K562 (cell line): ENCODE data around the gene KDELR3. TPM values are rescaled to one million over a fixed set of nuclear protein-coding genes. Genes with fewer than 3 reads are reported as not detected.
A peak's percentile ranks its signal among the peaks of the same experiment; 100 is the strongest.

Source experiments
- ATAC-seq: fragments of 200-7000 bp; cut with Tn5 transposase; 3 replicates; pipeline ENCODE4 v1.9.1; 2020; ENCODE audit warnings: moderate library complexity
- BruUV-seq: library from RNA; stranded (reverse); fragments of 400-500 nt; replicated peaks from 2 replicates; lab custom pipeline; 2021; lab: Mats Ljungman, UMichigan
- CTCF ChIA-PET: fragments of 300-600 bp; formaldehyde crosslinking; extraction: SDS; loops from one replicate; lab custom pipeline; 2021; ENCODE audit warnings: low intra/inter-chr PET ratio; lab: Yijun Ruan, JAX
- POLR2A ChIA-PET: fragments of 300-600, 350-650 bp; sonication (Branson Sonifier 250); formaldehyde crosslinking; extraction: SDS; loops from one replicate; lab custom pipeline; 2021; ENCODE audit warnings: antibody characterized with exemption, inconsistent platforms; lab: Yijun Ruan, JAX
- DNase-seq, 4 experiments: peaks; one replicate each; pipeline versions ENCODE4 v3.0.0 to v3.0.0-alpha.2; 2011 to 2018; ENCODE audit warnings: low spot score in 3 of 4, mixed read lengths in 3 of 4; ENCODE audit errors: extremely low read depth in 1 of 4
- FAIRE-seq: peaks from 2 replicates; lab custom pipeline; 2011; peaks lifted over from hg19 to GRCh38; lab: Jason Lieb, UNC
- H2AFZ ChIP-seq: 2 replicates; pipeline ENCODE4 v1.6.0; 2011; ENCODE audit warnings: low read depth, low read length, control low read depth, inconsistent platforms
- H3K27ac ChIP-seq: fragments of 200-600 bp; 3 replicates; pipeline ENCODE4 v1.8.0; 2011; ENCODE audit warnings: low read depth, mild to moderate bottlenecking, control low read depth, inconsistent platforms, low read length, moderate library complexity, mixed read lengths; ENCODE audit errors: extremely low read depth
- H3K27me3 ChIP-seq, 2 experiments: fragments of 300-600 bp in 1 of 2; 2 replicates in 1 of 2; 3 replicates in 1 of 2; pipeline versions ENCODE4 v1.6.0 to v1.8.0; 2011; ENCODE audit warnings: inconsistent platforms in 2 of 2, low read length in 2 of 2, mild to moderate bottlenecking in 1 of 2, mixed read lengths in 1 of 2, moderate library complexity in 1 of 2; ENCODE audit not compliant: control insufficient read depth in 2 of 2, insufficient read depth in 2 of 2
- H3K36me3 ChIP-seq: fragments of 300-600 bp; 3 replicates; pipeline ENCODE4 v1.8.0; 2011; ENCODE audit warnings: mild to moderate bottlenecking, low read length, inconsistent platforms; ENCODE audit not compliant: control insufficient read depth, insufficient read depth
- H3K4me1 ChIP-seq, 2 experiments: fragments of 200-600 bp in 1 of 2; replicated peaks in 1 of 2; 2 replicates in 1 of 2; 3 replicates in 1 of 2; pipeline versions ENCODE4 v1.5.1 to v1.8.0; 2011; ENCODE audit warnings: inconsistent platforms in 2 of 2, low read length in 2 of 2, mild to moderate bottlenecking in 1 of 2, mixed read lengths in 1 of 2, moderate library complexity in 1 of 2; ENCODE audit not compliant: control insufficient read depth in 2 of 2, insufficient read depth in 2 of 2
- H3K4me2 ChIP-seq: 2 replicates; pipeline ENCODE4 v1.6.1; 2011; ENCODE audit warnings: low read length, control low read depth, inconsistent platforms, mixed read lengths; ENCODE audit not compliant: insufficient read depth
- H3K4me3 ChIP-seq: fragments of 200-600 bp; sonication (generic), shearing (Covaris generic); 2 replicates; pipeline ENCODE4 v1.5.1; 2016; ENCODE audit warnings: control low read depth, inconsistent platforms
- H3K79me2 ChIP-seq: fragments of 200-600 bp; 3 replicates; pipeline ENCODE4 v1.8.0; 2011; ENCODE audit warnings: low read length, inconsistent platforms; ENCODE audit not compliant: control insufficient read depth, insufficient read depth
- H3K9ac ChIP-seq, 2 experiments: 2 replicates each; pipeline versions ENCODE4 v1.6.0 to v1.6.1; 2011; ENCODE audit warnings: low read depth in 2 of 2, low read length in 2 of 2, control low read depth in 1 of 2, inconsistent platforms in 1 of 2, mild to moderate bottlenecking in 1 of 2, mixed read lengths in 1 of 2; ENCODE audit not compliant: insufficient read depth in 1 of 2
- H3K9me1 ChIP-seq: one replicate; pipeline ENCODE4 v1.6.0; 2011; ENCODE audit warnings: inconsistent platforms, mild to moderate bottlenecking, low read length, moderate library complexity; ENCODE audit not compliant: control insufficient read depth, insufficient read depth
- H3K9me3 ChIP-seq: replicated peaks from 2 replicates; pipeline ENCODE4 v1.5.1; 2011; ENCODE audit warnings: low read depth, low read length, inconsistent platforms; ENCODE audit not compliant: control insufficient read depth, insufficient read depth
- H4K20me1 ChIP-seq: replicated peaks from 2 replicates; pipeline ENCODE4 v1.6.1; 2011; ENCODE audit warnings: low read length, inconsistent platforms, mixed read lengths; ENCODE audit not compliant: control insufficient read depth, insufficient read depth
- ARHGAP35 ChIP-seq: fragments of 450-650 bp; IDR thresholded peaks from 2 replicates; pipeline ENCODE4 v1.6.1; 2018; ENCODE audit not compliant: partially characterized antibody
- CBX3 ChIP-seq, 2 experiments: IDR thresholded peaks; 1 replicate in 1 of 2; 2 replicates in 1 of 2; pipeline ENCODE4 v1.6.1; 2012; ENCODE audit warnings: inconsistent platforms in 2 of 2, low read length in 2 of 2, borderline replicate concordance in 1 of 2, control low read depth in 1 of 2
- GTF2E2 ChIP-seq: fragments of 200-800 bp; sonication (Bioruptor generic); IDR thresholded peaks from 2 replicates; pipeline ENCODE4 v1.6.1; 2016; ENCODE audit warnings: missing genetic modification characterization, missing compliant biosample characterization
- JUN ChIP-seq, 2 experiments: sonication (generic) in 1 of 2; formaldehyde crosslinking in 1 of 2; IDR thresholded peaks; 2 replicates each; pipeline versions ENCODE4 v1.6.1 to v1.8.0; 2012 to 2022; ENCODE audit warnings: borderline replicate concordance in 2 of 2, mild to moderate bottlenecking in 2 of 2, improper control_type of control experiment in 1 of 2, low read depth in 1 of 2, low read length in 1 of 2, missing genetic modification reagents in 1 of 2
- RFX1 ChIP-seq: fragments of 450-650 bp; IDR thresholded peaks from 2 replicates; pipeline ENCODE4 v1.6.1; 2016; ENCODE audit warnings: mild to moderate bottlenecking, moderate library complexity
- TEAD2 ChIP-seq: fragments of 450-650 bp; IDR thresholded peaks from 2 replicates; pipeline ENCODE4 v1.6.1; 2016; ENCODE audit warnings: missing genetic modification characterization, control low read depth, missing compliant biosample characterization
- ZFP36 ChIP-seq: fragments of 150-350 bp; IDR thresholded peaks from 2 replicates; pipeline ENCODE4 v1.6.1; 2018; ENCODE audit warnings: low read length, low read depth; ENCODE audit not compliant: partially characterized antibody
- ZNF41 ChIP-seq: fragments of 250-450 bp; sonication (Bioruptor Pico); conservative IDR thresholded peaks from 2 replicates; pipeline ENCODE4 v1.4.0; 2020; ENCODE audit warnings: mild to moderate bottlenecking
- WGBS: fragments of 100-300 bp; shearing (Covaris generic); methylation state at CpG from one replicate; pipeline ENCODE4 v1.1.6; 2016; ENCODE audit warnings: low coverage, mixed read lengths; ENCODE audit not compliant: insufficient coverage; ENCODE audit errors: missing lambda C conversion rate; 5-methylcytosine and 5-hydroxymethylcytosine counted together
- in situ Hi-C: fragments of 300-500 bp; cut with MboI; formaldehyde crosslinking; loops from 4 replicates; pipeline ENCODE4 v1.15.0; 2018; ENCODE audit warnings: inconsistent platforms, mixed read lengths
- intact Hi-C: fragments of 100-400 bp; cut with micrococcal nuclease; formaldehyde crosslinking; loops from 2 replicates; pipeline ENCODE4 v1.14.2; 2022
- polyA plus RNA-seq, 8 experiments: library from polyadenylated mRNA; depleted of rRNA in 4 of 8; stranded (reverse) in 5 of 8; unstranded in 3 of 8; fragments of >200 nt; fragmentation: Nextera tagmentation in 2 of 8; fragmentation: Illumina TruSeq in 1 of 8; extraction: Ambion mirVana in 2 of 8; extraction: Trizol in 1 of 8; gene quantifications; 2 replicates each; pipeline versions ENCODE4 v1.2.1 to v1.2.3, GENCODE V29; 2011 to 2014; ENCODE audit warnings: inconsistent platforms in 1 of 8, missing spikeins in 1 of 8
- total RNA-seq, 7 experiments: library from RNA; depleted of rRNA in 6 of 7; stranded (reverse); fragments of >200 nt in 6 of 7; fragmentation: Illumina TruSeq in 2 of 7; extraction: Trizol in 2 of 7; gene quantifications; 2 replicates each; pipeline versions ENCODE4 v1.2.1 to v1.2.3, GENCODE V29; 2011 to 2021; ENCODE audit warnings: low replicate concordance in 1 of 7
- TF ChIP-seq, protein P1 (sequence below): fragments of 450-650 bp; IDR thresholded peaks from 2 replicates; pipeline ENCODE4 v1.6.1; 2018; ENCODE audit not compliant: partially characterized antibody
- TF ChIP-seq, protein P2 (sequence below), 3 experiments: IDR thresholded peaks in 2 of 3; conservative IDR thresholded peaks in 1 of 3; 2 replicates each; pipeline ENCODE4 v1.5.1; 2011 to 2012; ENCODE audit warnings: low read length in 3 of 3, mild to moderate bottlenecking in 3 of 3, control low read depth in 2 of 3, improper control_type of control experiment in 1 of 3, inconsistent platforms in 1 of 3, low read depth in 1 of 3, mixed read lengths in 1 of 3, moderate library complexity in 1 of 3; ENCODE audit not compliant: insufficient read depth in 2 of 3

KDELR3 gene
- total and polyA plus RNA-seq, 9 of the 15 experiments (the other 6 are each of a cell fraction or from before 2014, with no cell fraction given) = 7.1 to 44.8 (median 9.6) TPM

DNA sequence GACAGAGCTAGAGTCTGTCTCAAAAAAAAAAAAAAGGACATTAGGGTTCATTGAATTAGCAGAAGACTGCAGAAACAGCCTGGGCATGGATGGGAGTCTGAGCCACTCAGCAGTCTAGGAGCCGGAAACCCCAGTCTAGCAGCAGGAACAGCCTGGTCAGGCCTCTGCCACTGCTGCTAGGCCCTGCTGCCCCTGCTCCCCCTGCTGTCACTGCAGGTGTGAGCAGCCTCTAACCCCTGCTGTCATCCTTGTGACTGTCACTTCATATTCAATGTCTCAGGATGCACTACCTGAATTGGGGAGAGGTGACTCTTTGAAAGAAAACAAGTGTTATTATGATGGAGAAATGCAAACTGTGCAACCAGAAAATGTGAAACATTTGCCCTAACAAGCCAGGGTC, 45.2 kb downstream of the KDELR3 start (continued):
- TF ChIP-seq, protein P1, sequence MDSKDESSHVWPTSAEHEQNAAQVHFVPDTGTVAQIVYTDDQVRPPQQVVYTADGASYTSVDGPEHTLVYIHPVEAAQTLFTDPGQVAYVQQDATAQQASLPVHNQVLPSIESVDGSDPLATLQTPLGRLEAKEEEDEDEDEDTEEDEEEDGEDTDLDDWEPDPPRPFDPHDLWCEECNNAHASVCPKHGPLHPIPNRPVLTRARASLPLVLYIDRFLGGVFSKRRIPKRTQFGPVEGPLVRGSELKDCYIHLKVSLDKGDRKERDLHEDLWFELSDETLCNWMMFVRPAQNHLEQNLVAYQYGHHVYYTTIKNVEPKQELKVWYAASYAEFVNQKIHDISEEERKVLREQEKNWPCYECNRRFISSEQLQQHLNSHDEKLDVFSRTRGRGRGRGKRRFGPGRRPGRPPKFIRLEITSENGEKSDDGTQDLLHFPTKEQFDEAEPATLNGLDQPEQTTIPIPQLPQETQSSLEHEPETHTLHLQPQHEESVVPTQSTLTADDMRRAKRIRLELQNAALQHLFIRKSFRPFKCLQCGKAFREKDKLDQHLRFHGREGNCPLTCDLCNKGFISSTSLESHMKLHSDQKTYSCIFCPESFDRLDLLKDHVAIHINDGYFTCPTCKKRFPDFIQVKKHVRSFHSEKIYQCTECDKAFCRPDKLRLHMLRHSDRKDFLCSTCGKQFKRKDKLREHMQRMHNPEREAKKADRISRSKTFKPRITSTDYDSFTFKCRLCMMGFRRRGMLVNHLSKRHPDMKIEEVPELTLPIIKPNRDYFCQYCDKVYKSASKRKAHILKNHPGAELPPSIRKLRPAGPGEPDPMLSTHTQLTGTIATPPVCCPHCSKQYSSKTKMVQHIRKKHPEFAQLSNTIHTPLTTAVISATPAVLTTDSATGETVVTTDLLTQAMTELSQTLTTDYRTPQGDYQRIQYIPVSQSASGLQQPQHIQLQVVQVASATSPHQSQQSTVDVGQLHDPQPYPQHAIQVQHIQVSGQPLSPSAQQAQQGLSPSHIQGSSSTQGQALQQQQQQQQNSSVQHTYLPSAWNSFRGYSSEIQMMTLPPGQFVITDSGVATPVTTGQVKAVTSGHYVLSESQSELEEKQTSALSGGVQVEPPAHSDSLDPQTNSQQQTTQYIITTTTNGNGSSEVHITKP = peak; percentile 16
- TF ChIP-seq, protein P2, sequence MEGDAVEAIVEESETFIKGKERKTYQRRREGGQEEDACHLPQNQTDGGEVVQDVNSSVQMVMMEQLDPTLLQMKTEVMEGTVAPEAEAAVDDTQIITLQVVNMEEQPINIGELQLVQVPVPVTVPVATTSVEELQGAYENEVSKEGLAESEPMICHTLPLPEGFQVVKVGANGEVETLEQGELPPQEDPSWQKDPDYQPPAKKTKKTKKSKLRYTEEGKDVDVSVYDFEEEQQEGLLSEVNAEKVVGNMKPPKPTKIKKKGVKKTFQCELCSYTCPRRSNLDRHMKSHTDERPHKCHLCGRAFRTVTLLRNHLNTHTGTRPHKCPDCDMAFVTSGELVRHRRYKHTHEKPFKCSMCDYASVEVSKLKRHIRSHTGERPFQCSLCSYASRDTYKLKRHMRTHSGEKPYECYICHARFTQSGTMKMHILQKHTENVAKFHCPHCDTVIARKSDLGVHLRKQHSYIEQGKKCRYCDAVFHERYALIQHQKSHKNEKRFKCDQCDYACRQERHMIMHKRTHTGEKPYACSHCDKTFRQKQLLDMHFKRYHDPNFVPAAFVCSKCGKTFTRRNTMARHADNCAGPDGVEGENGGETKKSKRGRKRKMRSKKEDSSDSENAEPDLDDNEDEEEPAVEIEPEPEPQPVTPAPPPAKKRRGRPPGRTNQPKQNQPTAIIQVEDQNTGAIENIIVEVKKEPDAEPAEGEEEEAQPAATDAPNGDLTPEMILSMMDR (IDR thresholded peaks at IDR 0.05 in 2 of 3, conservative IDR thresholded peaks at IDR 0.05 in 1 of 3; ENCODE audit: insufficient read depth in 2 of 3, low read depth in 1 of 3, low read length in 3 of 3) = peak; percentile 45 to 64 (median 61)

DNA sequence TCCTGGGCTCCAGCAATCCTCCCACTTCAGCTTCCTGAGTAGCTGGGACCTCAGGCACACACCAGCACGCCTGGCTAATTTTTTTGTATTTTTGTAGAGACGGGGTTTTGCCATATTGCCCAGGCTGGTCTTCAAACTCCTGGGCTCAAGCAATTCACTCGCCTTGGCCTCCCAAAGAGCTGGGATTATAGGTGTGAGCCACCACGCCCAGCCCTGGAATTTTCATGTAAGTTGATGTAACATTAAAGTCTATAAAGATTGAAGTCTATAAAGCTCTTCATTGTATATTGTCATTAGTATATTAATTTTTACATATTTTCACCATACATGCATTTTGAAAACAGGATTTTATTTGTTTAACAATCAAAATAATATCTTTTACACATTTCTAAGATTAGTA, 50.7 kb downstream of the KDELR3 start:
- in situ Hi-C loops = no loop called here
- H3K27me3 ChIP-seq = no peaks in the 10 kb centered on the region
- peaks cover 10 to 13% of the 10 kb centered on the region in 2 experiments; a peak in 4 of 5 replicates for H3K4me1 ChIP-seq
- H4K20me1 ChIP-seq = no peaks in the 10 kb centered on the region
- no peak overlapping the region for H3K4me3 ChIP-seq
- DNase-seq = no peak
- H3K9ac ChIP-seq = no peak overlapping the region
- H3K27ac ChIP-seq = no peak overlapping the region
- H3K36me3 ChIP-seq = no peaks in the 10 kb centered on the region
- H3K9me1 ChIP-seq = no peaks in the 10 kb centered on the region
- intact Hi-C loops = no loop called here
- no TSS peak for BruUV-seq
- no peak overlapping the region for H2AFZ ChIP-seq
- no peak overlapping the region for H3K4me2 ChIP-seq
- ChIA-PET POLR2A (no interaction called here), CTCF (interaction anchor here (0.5 kb wide), 1 partner anchor 31 kb away, joined by 3 read pairs; no protein-coding TSS in a partner anchor)
- no peak for TF ChIP-seq JUN (IDR thresholded peaks at IDR 0.05; ENCODE audit: borderline replicate concordance, low read depth, low read length)
- no peak for TF ChIP-seq JUN (CRISPR knock-in tag; IDR thresholded peaks at IDR 0.05; ENCODE audit: borderline replicate concordance)
- no peak for TF ChIP-seq GTF2E2 (tag)
- TF ChIP-seq ARHGAP35 = no peak
- TF ChIP-seq ZNF41 = no peak
- no peak for TF ChIP-seq CBX3 (IDR thresholded peaks at IDR 0.05; ENCODE audit: borderline replicate concordance in 1 of 2, low read length in 2 of 2)
- TF ChIP-seq TEAD2 (tag) = no peak
- TF ChIP-seq RFX1 = no peak
- no peak for TF ChIP-seq ZFP36
- TF ChIP-seq, all 486 proteins: peak for 0
- WGBS = 57% methylated on average over 4 of the region's 4 CpGs
- no peaks in the 10 kb centered on the region for H3K9me3 ChIP-seq
- ATAC-seq (no peak), FAIRE-seq (no peak)
- H3K79me2 ChIP-seq = no peaks in the 10 kb centered on the region
